TTC549 (cell line): ENCODE results near the gene EEFSEC.

Source experiments
- FAIRE-seq: peaks from 2 replicates; lab custom pipeline; 2012; peaks lifted over from hg19 to GRCh38; lab: Jason Lieb, UNC

Gene EEFSEC

DNA sequence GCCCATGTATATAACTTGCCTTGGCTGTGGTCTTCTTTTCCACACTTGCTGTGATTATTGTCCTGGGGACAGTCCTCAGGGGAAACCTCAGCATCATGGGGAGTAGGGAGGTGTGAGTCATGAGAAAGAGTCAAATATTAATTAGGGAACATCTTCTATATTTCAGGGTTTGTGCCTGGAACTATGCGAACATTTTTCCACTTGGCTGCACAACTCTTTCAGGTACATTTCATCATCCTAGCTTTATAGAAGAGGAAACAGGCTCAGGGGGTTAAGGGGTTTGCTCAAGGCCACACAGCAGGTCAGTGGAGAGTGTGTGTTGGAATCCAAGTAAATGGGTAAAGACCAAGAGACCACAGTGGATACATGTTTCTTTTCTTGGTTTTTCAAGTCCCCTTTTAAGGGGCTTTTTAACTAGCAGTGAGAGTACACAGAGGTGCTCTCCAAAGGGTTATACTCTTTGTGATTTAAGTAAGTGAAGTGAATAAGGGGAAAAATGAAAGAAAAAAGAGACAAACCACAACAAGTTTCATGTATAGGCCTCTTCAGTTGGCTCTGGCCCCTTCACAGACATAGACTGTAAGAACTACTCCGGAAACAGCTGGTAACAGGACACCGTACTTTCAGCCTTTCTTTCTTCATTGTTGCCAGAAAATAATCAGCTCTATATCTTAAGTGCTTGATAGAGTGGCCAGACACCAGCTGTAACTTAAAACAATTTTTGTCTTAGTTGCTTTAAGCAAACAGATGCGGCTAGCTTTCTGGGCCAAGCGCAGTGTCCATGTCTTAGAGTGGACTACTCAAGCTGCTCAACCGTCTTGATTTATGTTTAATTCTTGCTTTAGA, 64.6 kb downstream of the EEFSEC start:
- no peak for FAIRE-seq

GRCh38 chr3:128218548-128219257, 65.4 kb downstream of the EEFSEC start:
- FAIRE-seq: no peak

GRCh38 chr3:128221328-128221727, 68.0 kb downstream of the EEFSEC start:
- no peak for FAIRE-seq

DNA sequence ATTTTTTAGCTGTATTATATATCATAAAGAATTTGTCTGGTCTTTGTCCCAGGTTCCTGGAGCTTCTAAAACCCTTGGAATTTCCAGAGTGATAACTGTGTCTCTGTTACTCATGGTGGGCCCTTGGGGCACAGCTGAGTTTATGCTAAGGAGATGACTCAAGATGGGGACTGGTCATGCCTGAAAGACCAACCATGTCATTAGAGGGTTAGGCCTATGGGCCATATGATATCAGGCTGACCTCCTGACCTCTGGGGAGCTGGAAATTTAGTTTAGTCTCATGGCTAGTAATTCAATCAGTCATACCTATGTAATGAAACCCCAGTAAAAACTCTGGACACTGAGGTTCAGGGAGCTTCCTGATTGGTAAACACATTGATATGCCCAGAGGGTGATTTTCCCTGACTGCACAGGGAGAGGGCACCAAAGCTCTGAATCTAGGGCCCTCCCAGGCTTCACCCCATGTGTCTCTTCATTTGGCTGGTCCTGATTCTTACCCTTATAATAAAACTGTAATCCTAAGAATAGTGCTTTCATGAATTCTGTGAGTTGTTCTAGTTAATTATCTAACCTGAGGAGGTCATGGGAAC, 69.6 kb downstream of the EEFSEC start:
- no peak for FAIRE-seq

DNA sequence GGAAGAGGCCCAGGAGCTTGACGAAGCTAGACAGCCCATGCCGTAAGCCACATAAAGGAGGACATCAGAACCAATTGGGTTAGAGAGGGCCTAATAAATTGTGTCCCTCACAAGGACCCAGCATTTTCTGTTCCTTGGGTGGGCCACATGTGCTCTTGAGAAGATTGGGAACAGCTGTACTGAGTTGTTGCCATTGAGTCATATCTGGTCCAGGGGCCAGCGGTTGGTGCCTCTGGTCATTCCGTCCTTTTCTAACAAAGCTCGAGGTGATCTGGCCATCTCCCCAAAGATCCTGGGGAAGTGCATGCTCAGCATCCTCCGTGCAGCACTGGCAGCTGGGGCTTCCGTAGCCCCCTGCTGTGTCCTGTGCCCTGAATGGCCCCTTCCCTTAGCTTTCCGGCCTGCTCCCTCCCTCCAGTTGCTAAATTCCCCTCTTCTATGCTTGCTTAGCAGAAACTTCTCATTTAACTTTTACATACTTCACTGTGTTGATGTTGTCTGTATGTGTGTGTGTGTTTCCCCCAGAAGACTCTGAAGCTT, 73.0 kb downstream of the EEFSEC start:
- FAIRE-seq: no peak

DNA sequence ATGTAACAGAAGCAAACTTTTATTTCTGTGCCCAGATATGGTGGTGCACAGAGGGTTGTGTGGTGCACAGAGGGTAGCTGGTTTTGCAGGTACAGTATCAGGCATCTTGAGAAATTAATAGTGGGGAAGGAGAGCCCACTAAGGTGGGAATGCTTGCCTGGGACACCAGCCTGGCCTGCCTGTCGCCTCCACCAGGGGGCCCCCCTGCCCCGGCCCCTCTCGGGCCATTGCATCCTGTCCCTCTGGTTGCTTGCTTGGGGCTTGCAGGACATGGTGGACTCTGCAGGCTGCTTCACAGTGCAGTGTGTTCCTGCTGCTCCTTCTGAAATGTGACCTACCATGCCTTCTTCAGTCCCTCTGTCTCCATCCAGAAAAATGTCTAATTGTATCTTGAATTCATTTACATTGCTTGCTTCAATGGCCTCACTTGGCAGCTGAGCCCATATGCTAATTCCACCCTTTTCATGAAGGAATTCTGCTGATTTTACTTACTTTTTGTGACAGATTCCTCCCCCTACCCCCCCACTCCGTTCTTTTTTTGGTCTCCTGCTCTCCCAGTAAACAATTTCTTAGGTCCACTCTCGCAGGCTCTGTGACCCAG, 73.6 kb downstream of the EEFSEC start:
- no peak for FAIRE-seq

DNA sequence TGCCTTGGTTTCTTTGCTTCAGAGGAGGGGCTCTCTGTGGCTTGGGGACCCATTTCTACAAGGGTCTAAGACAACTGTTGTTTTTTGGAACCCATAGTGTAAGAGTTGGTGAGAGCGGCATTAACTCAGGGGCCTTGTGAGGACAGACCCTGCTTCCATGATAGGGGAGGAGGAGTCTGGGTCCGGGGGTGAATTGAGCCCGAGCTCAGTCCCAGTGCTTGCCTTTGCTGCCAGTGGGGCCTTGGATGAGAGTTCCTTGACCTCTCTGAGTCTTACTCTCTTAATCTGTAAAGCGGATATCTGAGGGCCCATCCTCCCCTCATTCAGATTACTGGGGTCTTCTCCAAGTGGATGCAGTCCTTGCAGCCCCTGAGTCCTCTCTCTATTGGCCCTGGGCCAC, 74.2 kb downstream of the EEFSEC start:
- FAIRE-seq: no peak

DNA sequence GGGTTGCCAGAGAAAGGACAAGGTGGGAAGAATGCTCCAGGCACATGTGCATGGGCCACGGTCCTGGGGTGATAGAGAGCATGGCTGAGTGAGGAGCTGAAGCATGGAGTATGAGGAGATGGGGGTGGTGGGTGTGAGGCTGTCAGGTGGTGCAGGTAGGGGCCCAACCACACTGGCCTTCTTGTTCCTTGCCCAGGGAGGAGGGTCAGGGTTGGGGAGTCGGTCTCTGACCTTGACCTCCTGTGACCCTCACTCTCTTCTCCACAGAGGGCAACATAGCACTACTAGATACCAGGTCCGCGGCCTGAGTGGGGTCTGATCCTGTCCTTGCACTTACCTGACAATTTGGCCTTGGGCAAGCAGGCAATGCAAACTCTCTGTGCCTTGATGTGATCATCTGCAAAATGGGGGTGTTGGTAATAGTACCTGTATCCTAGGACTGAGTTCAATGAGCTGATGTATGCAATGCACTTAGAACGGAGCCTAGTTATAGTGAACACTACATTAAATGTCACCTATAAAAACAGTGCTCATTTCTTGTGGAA, 75.2 kb downstream of the EEFSEC start:
- FAIRE-seq: no peak

GRCh38 chr3:128229106-128229857, 76.0 kb downstream of the EEFSEC start:
- FAIRE-seq: no peak

- no peak for FAIRE-seq
Measured at GRCh38 chr3:128231606-128232005, 78.3 kb downstream of the EEFSEC start.

- no peak for FAIRE-seq
Measured at GRCh38 chr3:128232376-128233178, 79.3 kb downstream of the EEFSEC start.

DNA sequence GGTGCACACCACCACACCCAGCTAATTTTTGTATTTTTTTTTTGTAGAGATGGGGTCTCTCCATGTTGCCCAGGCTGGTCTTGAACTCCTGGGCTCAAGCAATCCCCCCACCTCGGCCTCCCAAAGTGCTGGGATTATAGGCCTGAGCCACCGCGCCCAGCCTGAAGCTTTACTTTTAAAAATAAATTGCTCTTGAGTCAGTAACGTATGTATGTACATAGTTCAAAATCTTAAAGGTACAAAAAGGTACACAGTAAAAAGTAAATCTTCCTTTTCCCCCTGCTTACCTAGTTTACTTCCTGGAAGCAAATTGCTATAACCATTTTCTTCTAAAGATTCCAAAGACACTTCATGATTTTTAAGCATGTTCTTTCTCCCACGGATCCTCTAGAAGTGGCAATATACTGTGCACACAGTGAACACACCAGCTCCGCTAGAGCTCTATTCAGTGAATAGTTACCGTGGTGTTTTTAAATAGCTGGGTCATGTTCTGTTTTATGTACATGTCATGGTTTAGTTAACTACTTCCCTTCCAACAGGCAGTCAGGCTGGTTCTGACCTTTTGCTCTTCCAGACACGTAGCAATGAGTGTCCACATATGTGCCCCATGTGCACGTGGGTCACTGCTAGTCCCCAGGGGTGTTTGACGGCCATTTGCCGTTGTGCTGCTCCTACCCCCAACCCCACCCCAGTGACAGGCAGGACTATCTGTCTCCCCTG, 82.1 kb downstream of the EEFSEC start:
- FAIRE-seq: no peak

DNA sequence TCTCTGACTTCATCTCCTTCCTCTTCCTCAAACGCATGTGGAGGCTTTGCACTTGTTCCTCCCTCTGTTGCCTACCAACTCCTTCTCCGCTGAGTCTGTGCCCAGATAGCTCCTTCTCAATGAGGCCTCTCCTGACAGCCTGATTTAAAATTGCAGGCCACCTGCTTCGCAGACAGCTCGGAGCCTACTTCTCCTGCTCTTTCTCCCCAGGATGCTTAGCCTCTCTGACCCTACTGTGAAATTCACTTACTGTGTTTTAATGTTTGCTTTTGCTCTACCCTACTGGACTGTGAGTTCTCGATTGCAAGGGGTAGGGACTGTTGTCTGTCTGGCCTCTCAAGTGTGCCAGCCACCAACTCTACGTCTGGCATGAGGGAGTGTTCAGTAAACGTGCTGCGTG, 83.4 kb downstream of the EEFSEC start:
- FAIRE-seq: no peak

DNA sequence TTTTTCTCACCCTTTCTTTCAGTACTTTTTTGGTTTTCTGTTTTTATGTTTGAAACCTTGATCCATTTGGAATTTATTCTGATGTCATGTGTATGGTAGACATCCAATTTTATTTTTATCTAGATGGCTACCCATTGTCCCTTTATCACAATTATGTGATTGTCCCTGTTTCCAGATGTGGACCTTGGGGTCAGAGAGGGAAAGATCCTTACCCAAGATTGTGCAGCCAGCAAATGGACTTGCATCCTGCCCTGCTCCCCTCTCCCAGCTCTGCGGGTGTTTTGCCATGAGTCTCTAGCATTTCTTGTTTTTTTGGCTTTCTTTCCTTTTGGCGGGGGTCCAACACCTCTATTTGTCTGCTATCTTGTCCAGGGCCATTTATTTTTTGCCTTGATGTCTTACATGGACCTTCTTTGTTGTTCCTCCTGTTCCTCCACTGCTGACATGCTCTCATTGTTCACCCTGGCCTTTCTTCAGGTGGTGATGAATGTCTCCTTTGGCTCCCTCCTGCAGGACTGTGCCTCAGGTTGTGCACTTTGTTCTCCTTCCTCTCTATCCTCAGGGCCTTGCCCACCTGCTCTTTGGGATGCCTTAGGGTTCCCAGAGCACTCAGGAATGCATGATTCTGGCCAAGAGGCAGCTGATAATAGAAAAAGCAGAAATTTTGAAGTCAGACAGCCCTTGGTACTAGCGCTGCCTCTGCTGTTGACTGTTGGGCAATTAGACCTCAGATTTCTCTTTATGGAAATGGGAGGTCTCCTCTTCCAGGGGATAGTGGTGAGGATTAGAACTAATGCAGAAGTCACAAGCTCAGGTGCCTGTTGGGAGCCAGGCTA, 84.3 kb downstream of the EEFSEC start:
- no peak for FAIRE-seq

- FAIRE-seq: no peak
Measured at GRCh38 chr3:128238184-128238489, 84.9 kb downstream of the EEFSEC start.

GRCh38 chr3:128239304-128239703, 86.0 kb downstream of the EEFSEC start:
- FAIRE-seq: no peak

DNA sequence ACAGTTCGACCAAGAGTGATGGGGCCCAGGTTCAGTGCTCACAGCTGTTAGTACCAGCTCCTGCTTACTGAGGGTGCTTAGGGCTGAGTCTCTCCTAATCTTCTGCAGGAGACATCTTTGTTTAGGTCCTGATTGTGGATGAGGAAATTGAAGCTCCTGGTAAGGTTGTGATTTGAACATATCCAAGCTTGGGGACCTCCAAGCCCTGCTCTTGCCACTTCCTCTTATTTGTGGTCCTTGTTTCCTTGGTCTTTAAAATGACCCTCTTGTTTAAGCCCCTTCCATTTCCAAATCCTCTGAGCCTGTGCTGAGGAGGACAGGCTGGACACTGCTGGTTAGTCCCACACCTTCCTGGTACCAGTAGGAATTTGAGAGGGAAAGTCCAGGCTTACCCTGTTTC, 87.0 kb downstream of the EEFSEC start:
- FAIRE-seq: no peak

- FAIRE-seq: no peak
Measured at GRCh38 chr3:128241741-128242140, 88.5 kb downstream of the EEFSEC start.
